HG02610 (cell line): Measurements from ENCODE around the gene ACLY.
"Not testable (repeated sequence)": the region's sequence is repeated elsewhere in the genome, so short reads cannot be mapped to it uniquely, and the experiment has no call there.

Experiments used
- ATAC-seq: cut with Tn5 transposase; IDR thresholded peaks from one replicate; pipeline ENCODE4 v1.9.1; 2021; ENCODE audit warnings: mild to moderate bottlenecking, moderate library complexity; ENCODE audit not compliant: unreplicated experiment

ACLY gene

GRCh38 chr17:41880130-41880529 is 38.6 kb downstream of the ACLY start:
- no peak for ATAC-seq

DNA sequence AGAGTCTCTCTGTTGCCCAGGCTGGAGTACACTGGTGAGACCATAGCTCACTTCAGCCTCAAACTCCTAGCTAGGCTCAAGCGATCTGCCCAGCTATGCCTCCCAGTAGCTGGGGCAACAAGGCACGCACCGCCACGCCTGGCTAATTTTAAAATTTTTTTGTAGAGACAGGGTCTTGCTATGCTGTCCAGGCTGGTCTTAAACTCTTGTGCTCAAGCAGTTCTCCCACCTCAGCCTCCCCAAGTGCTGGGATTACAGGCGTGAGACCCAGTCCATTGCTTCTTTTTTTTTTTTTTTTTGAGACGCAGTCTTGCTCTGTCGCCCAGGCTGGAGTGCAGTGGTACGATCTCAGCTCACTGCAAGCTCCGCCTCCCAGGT is 44.5 kb downstream of the ACLY start:
- not testable (repeated sequence) for ATAC-seq

GRCh38 chr17:41873559-41874292 is 45.0 kb downstream of the ACLY start:
- no peak for ATAC-seq

GRCh38 chr17:41871789-41872188 is 47.0 kb downstream of the ACLY start:
- ATAC-seq, result no peak

DNA sequence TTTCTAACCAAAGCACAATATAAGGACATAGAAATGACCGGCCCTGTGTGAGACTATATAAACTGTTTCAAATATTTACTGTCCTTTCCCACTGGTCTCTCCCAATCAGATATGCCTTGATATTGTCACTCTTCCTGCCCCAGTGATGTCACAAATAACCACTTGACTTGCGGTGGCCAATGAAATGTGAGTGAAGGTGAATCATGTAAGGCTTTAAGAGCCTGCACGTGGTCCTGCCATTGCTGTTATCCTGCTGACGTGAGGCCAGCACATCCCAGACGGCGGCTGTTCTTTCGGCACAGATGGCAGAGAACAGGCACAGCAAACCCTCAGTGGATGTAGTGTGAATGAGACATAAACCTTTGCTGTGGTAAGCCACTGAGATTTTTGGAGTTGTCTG is 48.1 kb downstream of the ACLY start:
- no peak for ATAC-seq

DNA sequence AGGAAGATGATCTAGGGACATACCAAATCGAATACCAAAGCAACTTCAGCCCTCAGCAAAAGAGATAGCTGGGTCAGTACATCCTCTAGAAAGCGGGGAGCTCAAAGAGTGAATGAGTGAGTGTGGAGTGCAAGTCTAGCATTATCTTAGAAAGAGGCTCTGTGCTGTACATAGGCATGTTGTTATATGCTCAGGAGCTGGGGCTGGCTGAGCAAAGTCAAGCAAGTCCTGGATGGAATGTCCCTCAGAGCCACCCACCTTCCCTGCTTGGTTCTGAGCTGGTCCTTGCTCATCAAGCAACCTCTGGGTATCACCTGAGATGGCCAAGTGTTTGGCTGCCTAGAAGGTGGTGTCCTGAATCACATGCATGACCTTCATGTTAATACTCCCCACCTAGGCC is 48.7 kb downstream of the ACLY start:
- no peak for ATAC-seq

DNA sequence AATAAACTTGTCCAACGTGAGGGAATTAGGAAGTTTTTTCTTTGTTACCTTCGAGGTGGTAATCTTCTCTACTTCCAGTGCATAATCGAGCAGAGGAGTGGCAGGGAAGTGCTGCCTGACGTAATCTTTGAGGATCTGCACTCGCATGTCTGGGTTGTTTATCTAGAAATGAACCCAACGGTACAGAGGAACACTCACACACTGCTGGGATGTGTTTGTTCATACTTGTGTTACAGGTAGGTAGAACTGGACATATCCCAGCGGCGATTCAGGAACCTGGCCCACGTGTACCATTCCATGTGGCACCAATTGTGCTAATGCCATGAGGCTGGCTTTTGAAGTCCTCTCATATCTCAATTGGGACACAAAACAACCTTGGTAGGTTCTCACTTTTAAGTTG is 49.3 kb downstream of the ACLY start:
- no peak for ATAC-seq

DNA sequence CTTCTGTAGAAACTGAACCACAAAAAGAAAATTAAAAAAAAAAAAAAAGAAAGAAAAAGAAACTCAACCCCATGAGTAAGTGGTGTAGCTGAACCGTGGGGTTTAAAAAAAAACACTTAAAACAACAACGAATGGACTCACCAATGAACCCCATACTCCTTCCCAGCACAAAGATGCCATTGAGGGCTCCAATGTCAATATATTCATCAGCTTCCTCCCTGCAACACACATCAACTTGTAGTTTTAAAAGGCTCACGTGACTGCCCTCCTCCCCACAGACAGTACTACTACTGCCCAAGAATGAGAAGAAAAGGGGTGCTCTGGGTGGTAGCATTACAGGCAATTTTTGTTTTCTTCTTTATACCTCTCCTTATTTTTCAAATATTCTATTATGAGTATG is 50.2 kb downstream of the ACLY start:
- no peak for ATAC-seq

GRCh38 chr17:41865596-41865893 is 53.2 kb downstream of the ACLY start:
- ATAC-seq, result no peak

DNA sequence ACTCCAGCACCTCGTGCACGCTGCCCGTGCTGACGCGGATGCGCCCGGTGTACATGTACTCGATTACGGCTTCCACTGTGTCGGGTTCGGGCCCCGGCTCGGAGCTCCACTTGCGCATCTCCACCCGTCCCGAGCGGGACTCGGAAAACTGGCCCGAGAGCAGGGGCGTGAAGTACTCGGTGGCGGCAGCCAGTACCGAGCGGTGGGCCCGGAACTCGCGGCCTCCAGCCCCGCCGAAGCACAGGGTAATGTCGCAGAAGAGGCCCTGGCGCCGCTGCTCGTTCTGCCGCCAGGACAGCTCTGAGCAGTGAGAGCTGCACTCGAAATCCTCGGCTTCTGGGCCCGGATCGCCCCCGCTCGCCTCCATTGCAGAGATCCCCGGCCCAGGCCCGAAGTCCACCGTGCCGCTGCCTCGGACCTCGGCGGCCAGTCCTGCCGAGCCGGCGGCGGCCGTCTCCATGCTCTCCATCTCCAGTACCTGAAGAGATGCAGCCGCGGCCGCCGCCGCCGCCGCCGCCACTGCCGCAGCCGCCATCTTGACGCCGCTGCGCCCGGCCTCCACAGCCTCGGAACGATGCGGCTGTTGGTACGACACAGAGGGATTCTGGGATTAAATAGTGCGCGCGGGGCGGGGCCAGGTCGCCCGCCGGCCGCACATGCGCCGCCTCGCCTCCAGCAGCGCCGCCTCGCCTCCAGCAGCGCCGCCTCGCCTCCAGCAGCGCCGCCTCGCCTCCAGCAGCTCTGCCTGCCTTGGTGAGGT is 53.7 kb downstream of the ACLY start, which contains the start of gene KLHL11:
KLHL11 (minus strand) TSS at position 588 of the 760 bp plus-strand sequence; CDS start at position 535, 53 bp downstream.
- ATAC-seq, result peak; percentile 89

DNA sequence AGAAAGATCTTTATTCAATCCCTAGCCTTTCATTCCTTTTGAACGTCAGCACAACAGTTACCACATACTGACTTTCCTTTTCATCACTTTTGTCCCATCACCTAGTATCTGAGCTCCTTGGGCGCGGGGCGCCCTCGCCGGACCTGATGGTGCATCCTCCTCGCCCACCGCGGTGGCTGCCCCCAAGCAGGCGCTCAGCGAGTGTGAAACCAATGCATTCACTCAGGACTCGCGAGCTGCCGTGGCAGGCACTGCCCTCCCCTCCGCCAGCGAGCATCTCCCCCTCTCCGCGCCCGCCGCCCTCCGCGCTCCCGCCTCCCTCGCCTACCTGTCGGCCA is 54.3 kb downstream of the ACLY start:
- peak; percentile 29 for ATAC-seq

DNA sequence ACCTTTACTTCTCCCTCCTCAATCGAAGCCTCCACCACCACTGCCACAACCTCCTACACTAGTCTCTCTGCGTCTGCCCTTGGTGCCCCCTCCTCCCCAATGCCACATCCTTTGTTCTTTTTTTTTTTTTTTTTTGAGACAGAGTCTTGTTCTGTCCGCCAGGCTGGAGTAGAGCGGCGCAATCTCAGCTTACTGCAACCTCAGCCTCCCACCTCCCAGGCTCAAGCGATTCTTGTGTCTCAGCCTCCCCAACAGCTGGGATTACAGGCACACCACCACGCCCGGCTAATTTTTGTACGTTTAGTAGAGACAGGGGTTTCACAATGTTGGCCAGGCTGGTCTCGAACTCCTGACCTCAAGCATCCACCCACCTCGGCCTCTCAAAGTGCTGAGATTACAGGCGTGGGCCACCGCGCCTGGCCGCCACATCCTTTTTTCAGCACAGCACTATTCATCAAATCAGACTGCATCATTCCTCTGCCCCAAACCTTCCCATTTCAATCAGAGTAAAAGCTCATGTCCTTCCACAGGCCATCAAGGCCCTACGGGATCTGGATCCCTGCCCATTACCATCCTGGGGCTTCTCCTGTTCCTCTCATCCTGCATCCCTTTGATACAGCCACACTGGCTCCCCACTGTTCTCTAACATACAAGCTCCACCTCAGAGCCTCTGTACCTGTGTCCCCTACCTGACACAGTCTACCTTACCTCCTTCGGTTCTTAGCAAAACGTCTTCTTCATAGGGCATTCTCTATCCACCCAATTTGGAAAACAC is 55.5 kb downstream of the ACLY start:
- no peak for ATAC-seq

GRCh38 chr17:41860254-41860931 is 58.4 kb downstream of the ACLY start:
- ATAC-seq, result no peak

DNA sequence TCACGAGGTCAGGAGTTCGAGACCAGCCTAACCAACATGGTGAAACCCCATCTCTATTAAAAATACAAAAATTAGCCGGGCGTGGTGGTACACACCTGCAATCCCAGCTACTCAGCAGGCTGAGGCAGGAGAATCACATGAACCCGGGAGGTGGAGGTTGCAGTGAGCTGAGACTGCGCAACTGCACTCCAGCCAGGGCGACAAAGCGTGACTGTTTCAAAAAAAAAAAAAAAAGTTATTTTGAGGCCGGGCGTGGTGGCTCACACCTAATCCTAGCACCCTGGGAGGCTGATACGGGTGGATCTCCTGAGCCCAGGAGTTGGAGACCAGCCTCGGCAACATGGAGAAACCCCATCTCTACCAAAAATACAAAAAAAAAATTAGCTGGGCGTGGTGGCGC is 67.4 kb downstream of the ACLY start:
- ATAC-seq, result not testable (repeated sequence)

GRCh38 chr17:41849251-41849990 is 69.3 kb downstream of the ACLY start:
- ATAC-seq, result no peak

GRCh38 chr17:41848788-41849187 is 70.0 kb downstream of the ACLY start:
- no peak for ATAC-seq

GRCh38 chr17:41844971-41845370 is 73.8 kb downstream of the ACLY start:
- ATAC-seq, result no peak

GRCh38 chr17:41840781-41841180 is 78.0 kb downstream of the ACLY start:
- not testable (repeated sequence) for ATAC-seq

GRCh38 chr17:41839448-41839847 is 79.3 kb downstream of the ACLY start:
- ATAC-seq, result not testable (repeated sequence)

DNA sequence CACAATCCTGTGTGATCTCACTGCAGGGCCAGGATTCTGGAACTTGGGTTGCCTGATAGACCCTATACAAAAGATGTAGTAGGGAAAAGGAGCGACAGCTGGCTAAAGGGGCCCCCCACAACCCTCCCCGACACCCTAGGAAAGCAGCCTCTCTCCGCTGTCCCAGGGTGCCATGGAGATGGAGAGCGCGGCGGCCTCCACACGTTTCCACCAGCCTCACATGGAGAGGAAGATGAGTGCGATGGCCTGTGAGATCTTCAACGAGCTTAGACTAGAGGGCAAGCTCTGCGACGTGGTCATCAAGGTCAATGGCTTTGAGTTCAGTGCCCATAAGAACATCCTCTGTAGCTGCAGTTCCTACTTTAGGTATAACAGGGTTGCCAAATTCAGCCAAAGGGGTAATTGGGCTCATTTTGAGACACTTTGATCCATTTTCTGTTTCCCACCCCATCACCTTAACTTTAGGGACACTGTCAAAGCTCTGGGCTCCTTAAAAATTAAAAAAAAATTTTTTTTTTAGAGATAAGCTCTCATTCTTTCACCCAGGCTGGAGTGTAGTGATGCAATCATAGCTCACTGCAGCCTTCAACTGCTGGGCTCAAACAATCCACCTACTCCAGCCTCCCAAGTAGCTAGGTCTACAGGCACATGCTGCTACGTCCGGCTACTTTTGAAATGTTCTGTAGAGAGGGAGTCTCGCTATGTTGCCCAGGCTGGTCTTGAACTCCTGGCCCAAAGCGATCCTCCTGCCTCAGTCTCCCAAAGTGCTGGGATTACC is 80.8 kb downstream of the ACLY start, which contains the start of gene KLHL10:
KLHL10 (plus strand) TSS at position 65 of the 778 bp plus-strand sequence; CDS start at position 173, 108 bp downstream.
- ATAC-seq, result no peak
